Neural cell (in vitro differentiated cells): ENCODE measurements around the gene AHI1. TPM values are rescaled to one million over a fixed set of nuclear protein-coding genes. Genes with fewer than 3 reads are reported as not detected.

Experiments
- H2AFZ ChIP-seq: fragments of 200-600, 300-800 bp; sonication (generic), shearing (Covaris generic); 2 replicates; pipeline ENCODE4 v1.6.0; 2014; ENCODE audit warnings: low read depth, mild to moderate bottlenecking, antibody characterized with exemption, low read length, moderate library complexity
- H3F3A ChIP-seq: fragments of 200-600 bp; shearing (Covaris generic); 2 replicates; pipeline ENCODE4 v1.6.1; 2016; ENCODE audit warnings: mild to moderate bottlenecking, moderate library complexity, mixed read lengths, antibody characterized with exemption, low read length; ENCODE audit not compliant: insufficient read depth, poor library complexity, severe bottlenecking
- H3K27ac ChIP-seq: fragments of 200-600, 300-800 bp; sonication (generic), shearing (Covaris generic); 2 replicates; pipeline ENCODE4 v1.5.1; 2014; ENCODE audit warnings: mild to moderate bottlenecking, low read length, moderate library complexity
- H3K27me3 ChIP-seq: fragments of 300-800, 200-600 bp; sonication (generic), shearing (Covaris generic); 2 replicates; pipeline ENCODE4 v1.6.0; 2014; ENCODE audit warnings: mild to moderate bottlenecking, low read depth, low read length, moderate library complexity; ENCODE audit not compliant: insufficient read depth
- H3K36me3 ChIP-seq: fragments of 300-800, 200-600 bp; sonication (generic), shearing (Covaris generic); 2 replicates; pipeline ENCODE4 v1.5.1; 2014; ENCODE audit warnings: mild to moderate bottlenecking, antibody characterized with exemption, low read length, moderate library complexity; ENCODE audit not compliant: insufficient read depth
- H3K4me2 ChIP-seq: fragments of 300-800, 200-600 bp; sonication (generic), shearing (Covaris generic); 2 replicates; pipeline ENCODE4 v1.6.0; 2014; ENCODE audit warnings: mild to moderate bottlenecking, low read length
- H3K4me3 ChIP-seq: fragments of 300-800, 200-600 bp; sonication (generic), shearing (Covaris generic); 2 replicates; pipeline ENCODE4 v1.5.1; 2014; ENCODE audit warnings: mild to moderate bottlenecking, low read length, moderate library complexity
- H3K79me2 ChIP-seq: fragments of 200-600 bp; shearing (Covaris generic); replicated peaks from 2 replicates; pipeline ENCODE4 v1.6.0; 2014; ENCODE audit warnings: mild to moderate bottlenecking, low read length, moderate library complexity; ENCODE audit not compliant: insufficient read depth
- H3K9ac ChIP-seq: fragments of 300-800, 200-600 bp; sonication (generic), shearing (Covaris generic); 2 replicates; pipeline ENCODE4 v1.6.1; 2016; ENCODE audit warnings: mild to moderate bottlenecking, low read length, mixed read lengths
- H3K9me2 ChIP-seq: fragments of 200-600 bp; shearing (Covaris generic); 2 replicates; pipeline ENCODE4 v1.6.1; 2016; ENCODE audit warnings: mild to moderate bottlenecking, low read length, mixed read lengths; ENCODE audit not compliant: insufficient read depth
- H3K9me3 ChIP-seq: fragments of 200-600, 300-800 bp; sonication (generic), shearing (Covaris generic); 2 replicates; pipeline ENCODE4 v1.6.1; 2016; ENCODE audit warnings: mild to moderate bottlenecking, mixed run types, low read length, moderate library complexity, mixed read lengths
- H4K20me1 ChIP-seq: fragments of 200-600 bp; shearing (Covaris generic); 2 replicates; pipeline ENCODE4 v1.6.1; 2016; ENCODE audit warnings: mild to moderate bottlenecking, mixed run types; ENCODE audit not compliant: insufficient read depth
- CTCF ChIP-seq: fragments of 450-650 bp; IDR thresholded peaks from 2 replicates; pipeline ENCODE4 v1.5.1; 2014; ENCODE audit warnings: antibody characterized with exemption, mild to moderate bottlenecking, moderate library complexity; ENCODE audit not compliant: poor library complexity, severe bottlenecking
- EP300 ChIP-seq: fragments of 450-650 bp; conservative IDR thresholded peaks from 2 replicates; pipeline ENCODE4 v1.6.1; 2014; ENCODE audit warnings: antibody characterized with exemption, mild to moderate bottlenecking, moderate library complexity; ENCODE audit not compliant: poor library complexity, severe bottlenecking
- EZH2 ChIP-seq: fragments of 200-600, 300-800 bp; shearing (Covaris generic), sonication (generic); IDR thresholded peaks from 2 replicates; pipeline ENCODE4 v1.6.1; 2014; ENCODE audit warnings: antibody characterized with exemption, low read length, borderline replicate concordance, mild to moderate bottlenecking; ENCODE audit not compliant: insufficient read depth, poor library complexity, severe bottlenecking
- MXI1 ChIP-seq: fragments of 450-650 bp; conservative IDR thresholded peaks from 2 replicates; pipeline ENCODE4 v1.6.1; 2014; ENCODE audit warnings: antibody characterized with exemption, mild to moderate bottlenecking; ENCODE audit not compliant: poor library complexity, severe bottlenecking
- POLR2AphosphoS5 ChIP-seq: IDR thresholded peaks from 2 replicates; pipeline ENCODE4 v1.6.1; 2012
- RAD21 ChIP-seq: fragments of 450-650 bp; conservative IDR thresholded peaks from 2 replicates; pipeline ENCODE4 v1.6.1; 2014; ENCODE audit warnings: antibody characterized with exemption, mild to moderate bottlenecking, moderate library complexity
- SMC3 ChIP-seq: fragments of 450-650 bp; conservative IDR thresholded peaks from 2 replicates; pipeline ENCODE4 v1.6.1; 2014; ENCODE audit warnings: antibody characterized with exemption, mild to moderate bottlenecking, moderate library complexity; ENCODE audit not compliant: poor library complexity
- TAF1 ChIP-seq: IDR thresholded peaks from 2 replicates; pipeline ENCODE4 v1.6.1; 2012; ENCODE audit warnings: low read depth
- polyA plus RNA-seq: library from polyadenylated mRNA; depleted of rRNA; stranded (reverse); fragments of >200 nt; gene quantifications from 2 replicates; pipeline ENCODE4 v1.2.3, GENCODE V29; 2014
- TF ChIP-seq, protein P1 (sequence below): IDR thresholded peaks from 2 replicates; pipeline ENCODE4 v1.6.1; 2012; ENCODE audit warnings: borderline replicate concordance

Gene AHI1
- polyA plus RNA-seq, 1 donor from 2014 or later: 58.2 TPM

- no peak overlapping the region for H2AFZ ChIP-seq
- H3K9ac ChIP-seq: no peak overlapping the region
- H3K4me2 ChIP-seq: no peak overlapping the region
- H3K79me2 ChIP-seq: no peaks in the 10 kb centered on the region
- no peak for TF ChIP-seq EP300
- TF ChIP-seq CTCF: no peak
- no peak for TF ChIP-seq MXI1
- TF ChIP-seq, protein P1, sequence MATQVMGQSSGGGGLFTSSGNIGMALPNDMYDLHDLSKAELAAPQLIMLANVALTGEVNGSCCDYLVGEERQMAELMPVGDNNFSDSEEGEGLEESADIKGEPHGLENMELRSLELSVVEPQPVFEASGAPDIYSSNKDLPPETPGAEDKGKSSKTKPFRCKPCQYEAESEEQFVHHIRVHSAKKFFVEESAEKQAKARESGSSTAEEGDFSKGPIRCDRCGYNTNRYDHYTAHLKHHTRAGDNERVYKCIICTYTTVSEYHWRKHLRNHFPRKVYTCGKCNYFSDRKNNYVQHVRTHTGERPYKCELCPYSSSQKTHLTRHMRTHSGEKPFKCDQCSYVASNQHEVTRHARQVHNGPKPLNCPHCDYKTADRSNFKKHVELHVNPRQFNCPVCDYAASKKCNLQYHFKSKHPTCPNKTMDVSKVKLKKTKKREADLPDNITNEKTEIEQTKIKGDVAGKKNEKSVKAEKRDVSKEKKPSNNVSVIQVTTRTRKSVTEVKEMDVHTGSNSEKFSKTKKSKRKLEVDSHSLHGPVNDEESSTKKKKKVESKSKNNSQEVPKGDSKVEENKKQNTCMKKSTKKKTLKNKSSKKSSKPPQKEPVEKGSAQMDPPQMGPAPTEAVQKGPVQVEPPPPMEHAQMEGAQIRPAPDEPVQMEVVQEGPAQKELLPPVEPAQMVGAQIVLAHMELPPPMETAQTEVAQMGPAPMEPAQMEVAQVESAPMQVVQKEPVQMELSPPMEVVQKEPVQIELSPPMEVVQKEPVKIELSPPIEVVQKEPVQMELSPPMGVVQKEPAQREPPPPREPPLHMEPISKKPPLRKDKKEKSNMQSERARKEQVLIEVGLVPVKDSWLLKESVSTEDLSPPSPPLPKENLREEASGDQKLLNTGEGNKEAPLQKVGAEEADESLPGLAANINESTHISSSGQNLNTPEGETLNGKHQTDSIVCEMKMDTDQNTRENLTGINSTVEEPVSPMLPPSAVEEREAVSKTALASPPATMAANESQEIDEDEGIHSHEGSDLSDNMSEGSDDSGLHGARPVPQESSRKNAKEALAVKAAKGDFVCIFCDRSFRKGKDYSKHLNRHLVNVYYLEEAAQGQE: no peak
- no peak for TF ChIP-seq RAD21
- no peak for TF ChIP-seq TAF1
- TF ChIP-seq EZH2: no peak
- TF ChIP-seq SMC3: no peak
- no peaks in the 10 kb centered on the region for H3K9me3 ChIP-seq
- H4K20me1 ChIP-seq: no peaks in the 10 kb centered on the region
- H3K4me3 ChIP-seq: no peak overlapping the region
- no peak overlapping the region for H3K27ac ChIP-seq
- H3F3A ChIP-seq: no peaks in the 10 kb centered on the region
- no peaks in the 10 kb centered on the region for H3K27me3 ChIP-seq
- H3K9me2 ChIP-seq: no peaks in the 10 kb centered on the region
- H3K36me3 ChIP-seq: no peaks in the 10 kb centered on the region
Observed at GRCh38 chr6:135268263-135268662, 229.3 kb downstream of the AHI1 start.

GRCh38 chr6:135267085-135267484 is 230.5 kb downstream of the AHI1 start:
- H3K9me2 ChIP-seq: no peaks in the 10 kb centered on the region
- H3K9me3 ChIP-seq: no peaks in the 10 kb centered on the region
- no peak overlapping the region for H3K9ac ChIP-seq
- H3F3A ChIP-seq: no peaks in the 10 kb centered on the region
- no peaks in the 10 kb centered on the region for H3K36me3 ChIP-seq
- TF ChIP-seq EP300: no peak
- no peak for TF ChIP-seq CTCF
- TF ChIP-seq, protein P1: no peak
- TF ChIP-seq EZH2: no peak
- TF ChIP-seq MXI1: no peak
- no peak for TF ChIP-seq SMC3
- no peak for TF ChIP-seq POLR2AphosphoS5
- no peak for TF ChIP-seq TAF1
- TF ChIP-seq RAD21: no peak
- H3K79me2 ChIP-seq: no peaks in the 10 kb centered on the region
- no peak overlapping the region for H2AFZ ChIP-seq
- H4K20me1 ChIP-seq: no peaks in the 10 kb centered on the region
- no peak overlapping the region for H3K27ac ChIP-seq
- no peaks in the 10 kb centered on the region for H3K27me3 ChIP-seq
- no peak overlapping the region for H3K4me2 ChIP-seq
- H3K4me3 ChIP-seq: no peak overlapping the region
